Vagina (tissue), 2 donors: Measurements from ENCODE around the gene RSPH10B2.
"Not testable (repeated sequence)": the region's sequence is repeated elsewhere in the genome, so short reads cannot be mapped to it uniquely, and the experiment has no call there.

ENCODE experiments used
- POLR2A ChIP-seq, 2 donors: fragments of 450-650 bp; IDR thresholded peaks; one replicate each; pipeline ENCODE4 v1.6.1; 2017; ENCODE audit warnings: antibody characterized with exemption in 2 of 2, mild to moderate bottlenecking in 2 of 2, moderate library complexity in 2 of 2
- TF ChIP-seq, protein P1 (sequence below), 3 experiments: fragments of 450-650 bp in 2 of 3; fragments of 200-600 bp in 1 of 3; sonication (generic) in 1 of 3; IDR thresholded peaks; one replicate each; pipeline ENCODE4 v1.5.1; 2017 to 2019; ENCODE audit warnings: antibody characterized with exemption in 3 of 3, mild to moderate bottlenecking in 2 of 3, moderate library complexity in 2 of 3

- TF ChIP-seq, protein P1, sequence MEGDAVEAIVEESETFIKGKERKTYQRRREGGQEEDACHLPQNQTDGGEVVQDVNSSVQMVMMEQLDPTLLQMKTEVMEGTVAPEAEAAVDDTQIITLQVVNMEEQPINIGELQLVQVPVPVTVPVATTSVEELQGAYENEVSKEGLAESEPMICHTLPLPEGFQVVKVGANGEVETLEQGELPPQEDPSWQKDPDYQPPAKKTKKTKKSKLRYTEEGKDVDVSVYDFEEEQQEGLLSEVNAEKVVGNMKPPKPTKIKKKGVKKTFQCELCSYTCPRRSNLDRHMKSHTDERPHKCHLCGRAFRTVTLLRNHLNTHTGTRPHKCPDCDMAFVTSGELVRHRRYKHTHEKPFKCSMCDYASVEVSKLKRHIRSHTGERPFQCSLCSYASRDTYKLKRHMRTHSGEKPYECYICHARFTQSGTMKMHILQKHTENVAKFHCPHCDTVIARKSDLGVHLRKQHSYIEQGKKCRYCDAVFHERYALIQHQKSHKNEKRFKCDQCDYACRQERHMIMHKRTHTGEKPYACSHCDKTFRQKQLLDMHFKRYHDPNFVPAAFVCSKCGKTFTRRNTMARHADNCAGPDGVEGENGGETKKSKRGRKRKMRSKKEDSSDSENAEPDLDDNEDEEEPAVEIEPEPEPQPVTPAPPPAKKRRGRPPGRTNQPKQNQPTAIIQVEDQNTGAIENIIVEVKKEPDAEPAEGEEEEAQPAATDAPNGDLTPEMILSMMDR (IDR thresholded peaks at IDR 0.05): not testable (repeated sequence)
- TF ChIP-seq POLR2A (IDR thresholded peaks at IDR 0.05): not testable (repeated sequence)
Observed at GRCh38 chr7:6728893-6729491, 24.9 kb upstream of the RSPH10B2 start.
